GM18517 (cell line): ENCODE results near the gene TGFA.

ENCODE experiments used
- ATAC-seq: cut with Tn5 transposase; IDR thresholded peaks from one replicate; pipeline ENCODE4 v1.9.1; 2021; ENCODE audit warnings: mild to moderate bottlenecking, moderate library complexity; ENCODE audit not compliant: unreplicated experiment

Gene TGFA

DNA sequence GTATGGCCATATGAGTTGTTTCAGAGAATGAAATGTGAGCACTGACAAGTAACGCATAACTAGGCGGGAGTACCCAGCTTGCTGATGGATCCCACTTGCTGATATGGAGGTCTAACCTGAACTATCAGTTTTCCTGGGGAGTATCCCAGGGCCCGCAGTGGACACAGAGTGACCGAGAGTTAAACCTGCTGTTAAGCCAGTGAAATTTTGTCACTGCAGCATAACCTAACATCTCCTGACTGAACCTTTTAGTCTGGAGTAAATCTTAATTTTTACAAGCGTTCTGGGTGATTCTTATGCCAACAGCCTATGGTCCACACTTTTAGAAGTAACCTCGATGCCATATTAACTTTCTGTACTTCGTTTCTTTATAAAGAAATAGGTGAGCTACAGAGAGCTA lies 54.4 kb downstream of the TGFA start:
- ATAC-seq = no peak

DNA sequence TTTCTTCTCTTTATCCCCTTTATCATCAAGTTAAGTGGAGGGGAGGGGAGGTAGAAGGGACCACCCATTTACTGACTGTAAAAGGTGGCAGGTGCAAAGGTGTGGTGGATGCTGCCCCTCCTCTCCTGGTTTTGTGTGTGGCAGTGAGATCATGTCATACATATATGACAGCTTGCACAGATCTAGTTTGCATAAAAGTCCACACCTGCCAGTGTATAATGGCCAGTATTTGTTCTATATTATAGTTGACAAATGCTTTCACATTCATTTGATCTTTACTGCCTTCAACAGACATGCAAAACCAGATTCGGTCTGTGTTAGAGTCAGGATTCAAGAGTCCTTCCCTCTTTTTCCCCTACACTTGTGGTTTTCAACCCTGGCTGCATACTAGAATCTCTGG lies 55.1 kb downstream of the TGFA start:
- ATAC-seq = no peak

DNA sequence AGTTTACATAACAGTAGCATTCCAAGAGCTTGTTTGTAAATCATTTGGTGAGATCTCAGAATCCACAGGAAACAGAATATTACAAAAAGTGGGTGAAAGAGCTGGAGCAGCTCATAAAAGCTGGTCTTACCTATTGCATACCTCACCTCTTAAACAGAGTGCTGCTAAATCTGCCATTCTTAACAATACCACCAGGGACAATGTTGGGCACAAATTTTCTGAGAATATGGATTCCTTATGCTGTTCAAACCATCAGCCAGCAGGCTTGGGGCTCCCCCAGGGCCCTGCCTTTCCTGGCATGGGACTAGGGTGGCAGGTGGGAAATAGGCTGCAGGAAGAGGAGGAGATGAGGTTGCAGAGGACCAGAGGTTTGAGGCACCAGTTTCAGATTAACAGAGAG lies 55.6 kb downstream of the TGFA start:
- ATAC-seq = no peak

DNA sequence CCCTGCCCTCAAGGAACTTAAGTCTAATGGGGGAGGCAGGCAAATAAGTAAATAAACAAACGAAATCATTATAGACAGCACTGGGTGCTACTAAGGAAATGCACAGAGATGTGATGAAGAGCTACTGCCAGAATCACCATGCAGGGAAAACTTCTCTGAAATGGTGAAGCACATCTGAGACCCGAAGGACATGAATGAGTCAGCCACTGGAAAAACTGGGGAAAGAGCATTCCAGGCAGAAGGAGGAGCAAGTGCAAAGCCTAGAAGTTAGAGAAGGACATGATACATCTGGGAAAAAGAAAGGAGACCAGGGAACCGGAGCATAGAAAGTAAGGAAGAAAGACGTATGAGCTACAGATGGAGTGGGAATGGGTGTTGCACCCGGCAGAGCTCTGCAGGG lies 56.8 kb downstream of the TGFA start:
- no peak for ATAC-seq

DNA sequence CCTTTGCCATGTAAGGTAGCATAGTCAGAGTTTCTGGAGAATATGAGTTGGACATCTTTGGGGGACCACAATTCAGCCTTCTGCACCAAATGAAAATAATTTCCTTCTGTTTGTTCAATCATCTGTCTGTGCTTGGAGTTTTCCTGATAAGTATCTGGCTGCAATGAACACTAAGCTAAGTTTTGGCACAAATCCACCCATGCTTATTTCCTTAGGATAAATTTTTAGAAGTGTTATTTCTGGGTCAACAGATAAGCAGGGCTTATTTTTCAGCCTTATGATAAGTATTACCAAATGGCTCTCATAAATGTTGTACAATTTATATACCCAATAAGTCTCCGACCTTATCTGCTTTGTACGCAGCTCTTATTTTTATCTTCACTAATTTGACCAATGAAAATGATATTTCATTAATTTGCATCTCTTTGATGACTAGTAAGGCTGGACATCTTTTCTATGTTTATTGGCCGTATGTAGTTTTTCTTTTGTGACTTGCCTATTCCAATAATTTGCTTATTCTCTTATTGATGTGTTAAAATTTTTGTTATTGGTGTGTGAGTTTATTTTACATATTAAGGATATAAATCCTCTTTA lies 59.2 kb downstream of the TGFA start:
- no peak for ATAC-seq

DNA sequence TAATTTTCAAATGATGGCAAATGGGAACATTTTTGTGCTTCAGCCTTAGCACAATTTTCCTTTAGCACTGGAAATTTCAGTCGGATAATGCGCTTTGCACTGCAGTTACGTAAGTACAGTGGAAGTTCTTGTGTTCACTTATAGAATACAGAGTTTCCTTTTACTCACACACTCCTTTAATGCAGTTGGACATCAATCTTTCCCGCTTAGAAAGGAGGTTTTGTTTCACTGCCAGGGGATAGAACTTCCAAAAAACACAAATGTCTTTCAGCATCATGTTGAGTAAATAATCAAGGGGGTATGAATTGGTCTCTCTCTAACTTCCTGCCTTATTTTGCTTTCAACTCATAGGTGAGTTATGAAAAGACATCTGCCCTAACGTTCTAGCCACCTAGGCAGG lies 63.2 kb downstream of the TGFA start:
- no peak for ATAC-seq

DNA sequence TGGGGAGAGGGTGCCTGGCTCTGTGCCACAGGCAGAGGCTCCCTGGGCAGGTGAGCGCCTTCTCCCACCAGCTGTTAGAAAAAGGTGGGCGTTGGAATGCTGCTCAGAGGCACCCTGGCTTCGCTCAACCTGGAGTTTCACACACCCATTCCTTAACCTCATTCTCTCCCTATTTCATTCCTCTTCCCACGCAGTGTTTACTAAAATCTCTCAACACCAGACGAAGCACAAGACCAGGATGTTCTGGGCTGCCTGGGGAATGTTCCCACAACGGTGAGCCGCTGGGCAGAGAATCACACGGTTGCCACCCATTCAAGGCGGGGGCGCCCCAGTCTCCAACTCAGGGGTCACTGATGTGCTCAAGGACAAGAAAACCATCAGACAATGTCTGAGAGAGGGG lies 64.5 kb downstream of the TGFA start:
- no peak for ATAC-seq

DNA sequence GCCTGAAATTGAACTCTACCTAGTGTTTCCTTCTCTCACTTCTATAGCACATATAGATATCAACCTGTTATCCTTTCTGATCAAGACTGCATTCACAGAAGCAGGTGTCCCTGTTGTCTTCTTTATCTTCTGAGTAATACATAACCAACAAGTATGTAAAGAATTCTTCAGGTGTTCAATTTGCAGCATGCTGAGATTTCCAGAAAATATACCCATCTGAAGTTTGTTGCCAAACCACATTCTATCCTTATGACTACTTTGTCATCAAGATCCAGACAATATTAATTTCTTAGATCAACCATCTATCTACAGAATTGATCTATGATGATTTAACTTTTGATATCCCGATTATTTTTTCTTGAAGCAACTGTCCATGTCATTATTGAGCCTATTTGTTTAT lies 69.5 kb downstream of the TGFA start:
- ATAC-seq = no peak

DNA sequence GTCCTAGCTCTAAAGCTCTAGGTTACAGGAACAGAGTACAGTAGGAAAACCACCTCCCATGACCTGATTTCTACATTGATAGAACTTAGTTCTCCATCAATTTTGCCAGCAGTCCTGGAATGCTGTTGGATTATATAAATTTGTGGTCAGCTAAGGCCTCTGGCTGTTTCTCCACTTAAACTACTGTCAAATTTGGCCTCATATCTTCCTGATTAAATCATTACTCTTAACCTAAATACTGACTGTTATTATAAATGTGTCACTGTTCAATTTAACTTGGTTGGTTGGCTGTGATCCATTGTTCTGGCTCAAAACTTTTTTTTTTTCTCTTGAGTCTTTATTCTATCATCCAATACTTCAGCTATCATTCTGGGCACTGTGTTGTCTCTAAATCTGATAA lies 71.2 kb downstream of the TGFA start:
- no peak for ATAC-seq

DNA sequence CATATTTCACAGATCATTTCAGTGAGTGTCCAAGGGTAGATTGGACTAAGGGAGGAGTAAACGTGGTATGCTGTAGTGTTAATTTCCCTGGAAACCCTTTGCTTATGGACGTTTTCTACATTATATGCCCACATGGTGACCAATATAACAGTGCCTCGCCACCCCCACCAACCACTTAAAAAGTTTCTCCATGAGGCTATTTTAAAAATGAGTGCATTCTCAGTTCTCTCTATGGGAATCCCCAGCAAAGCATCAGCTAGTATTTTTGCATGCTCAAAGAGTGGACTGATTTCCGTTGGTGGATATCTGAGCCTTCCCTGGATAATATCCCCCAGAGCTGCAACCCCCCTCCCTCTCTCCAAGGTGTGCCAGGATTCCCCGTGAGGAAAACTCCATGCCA lies 73.2 kb downstream of the TGFA start:
- ATAC-seq = no peak

DNA sequence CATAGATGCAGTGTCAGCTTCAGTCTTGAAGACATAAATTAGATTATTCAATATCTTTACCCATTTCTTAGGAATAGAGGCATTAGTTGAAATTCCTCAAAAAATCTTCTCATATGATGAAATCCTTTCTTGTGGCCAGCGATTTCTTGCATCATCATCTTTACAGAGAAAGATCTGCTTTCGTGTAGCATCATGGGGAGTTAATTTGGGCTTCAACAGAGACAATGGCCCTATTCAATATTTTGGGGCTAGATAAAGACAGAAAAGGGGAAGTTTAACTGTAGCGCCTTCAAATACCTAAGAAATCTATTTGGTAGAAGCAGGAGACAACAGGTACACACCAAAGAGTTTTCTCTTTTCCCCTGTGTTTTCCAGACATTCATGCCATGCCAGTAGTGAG lies 73.8 kb downstream of the TGFA start:
- ATAC-seq = no peak

DNA sequence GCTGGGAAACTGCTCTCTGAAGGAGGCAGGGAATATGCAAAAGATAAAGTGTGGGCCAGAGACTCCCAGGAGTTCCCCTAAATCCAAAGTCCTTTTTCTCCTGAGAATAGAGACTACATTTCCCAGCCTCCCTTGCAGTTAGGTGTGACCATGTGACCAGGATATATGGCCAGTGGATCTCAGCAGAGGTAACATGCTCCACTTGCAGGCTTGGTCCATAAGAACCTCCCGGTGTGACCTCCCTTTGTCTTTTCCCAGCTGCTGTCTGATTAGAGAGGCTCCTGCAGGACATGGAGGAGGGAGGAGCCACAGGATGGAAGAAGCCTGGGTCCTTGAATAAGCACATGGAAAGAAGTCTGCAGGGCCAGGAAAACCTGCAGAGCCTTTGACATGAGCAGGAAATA lies 76.2 kb downstream of the TGFA start:
- no peak for ATAC-seq

DNA sequence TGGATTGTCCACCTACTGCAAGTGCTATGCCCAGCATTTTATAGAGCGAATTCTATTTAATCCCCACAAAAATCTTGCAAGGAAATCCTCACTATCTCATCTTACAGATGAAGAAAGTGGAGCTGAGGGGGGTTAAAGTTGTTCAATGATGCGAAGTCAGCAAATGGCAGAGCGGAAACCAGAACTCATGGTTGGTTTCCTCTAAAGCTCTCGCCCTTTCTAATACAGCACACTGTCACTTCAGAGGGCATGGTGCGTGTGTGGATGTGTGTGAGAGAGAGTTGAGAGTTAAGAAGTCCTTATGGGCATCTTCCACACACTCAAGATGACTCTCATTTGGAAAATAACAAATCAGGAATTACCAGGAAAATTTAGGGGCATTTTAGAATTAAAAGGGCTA lies 78.4 kb downstream of the TGFA start:
- ATAC-seq = no peak

DNA sequence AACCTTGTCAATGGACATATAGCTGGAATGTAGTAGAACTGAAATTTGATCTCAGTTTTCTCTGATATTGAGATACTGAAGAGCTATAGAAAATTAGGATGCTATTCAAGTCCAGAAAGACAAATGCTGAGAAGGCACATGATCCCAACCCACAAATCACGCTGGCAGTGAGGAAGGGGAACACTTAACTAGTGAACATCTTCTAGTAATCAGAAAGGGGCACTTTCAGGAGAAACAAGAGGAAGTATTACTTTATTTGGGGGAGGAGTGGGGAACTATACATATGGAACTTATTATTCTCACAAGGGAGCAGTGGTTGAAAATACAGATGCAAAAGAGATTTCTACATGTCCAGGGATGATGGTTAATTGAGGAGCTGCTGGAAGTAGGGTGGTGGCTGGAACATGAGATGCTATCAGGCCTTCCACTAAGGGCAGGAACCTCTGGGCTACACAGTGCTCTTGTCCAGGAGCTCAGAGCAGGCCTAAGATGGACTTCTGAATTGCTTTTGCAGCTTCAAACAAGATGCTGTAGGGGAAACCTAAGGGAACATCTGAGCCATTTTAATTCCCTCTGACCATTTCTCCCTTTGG lies 79.3 kb downstream of the TGFA start:
- no peak for ATAC-seq

DNA sequence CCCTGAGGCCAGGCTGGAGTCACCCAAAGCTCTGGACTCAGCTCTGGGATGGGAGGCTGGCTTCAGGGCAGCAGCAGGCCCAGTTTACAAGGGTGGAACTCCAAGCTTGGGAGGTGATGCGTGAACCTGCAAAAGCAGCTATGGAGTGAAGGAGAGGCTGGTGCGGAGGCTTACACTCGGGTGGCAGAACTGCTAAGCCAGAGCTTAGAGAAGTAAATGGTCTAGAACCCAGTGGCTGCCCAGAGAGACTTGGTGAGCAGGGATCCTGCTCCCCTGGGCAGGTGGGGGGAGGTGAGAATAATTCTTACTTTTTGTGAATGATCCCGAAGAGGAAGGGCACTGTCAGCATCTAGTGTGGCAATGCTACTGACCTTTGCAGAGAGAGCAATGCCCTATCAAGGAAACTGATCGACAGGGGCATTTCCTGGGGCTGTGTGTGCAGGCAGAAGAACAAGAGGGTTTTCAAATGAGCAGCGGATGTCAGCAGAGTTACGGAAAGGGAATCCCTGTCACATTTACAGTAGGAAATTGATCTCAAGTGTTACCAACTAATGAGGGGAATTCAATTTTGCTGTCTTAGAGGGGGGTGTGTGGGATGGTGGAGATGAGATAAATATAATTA lies 80.4 kb downstream of the TGFA start:
- no peak for ATAC-seq

DNA sequence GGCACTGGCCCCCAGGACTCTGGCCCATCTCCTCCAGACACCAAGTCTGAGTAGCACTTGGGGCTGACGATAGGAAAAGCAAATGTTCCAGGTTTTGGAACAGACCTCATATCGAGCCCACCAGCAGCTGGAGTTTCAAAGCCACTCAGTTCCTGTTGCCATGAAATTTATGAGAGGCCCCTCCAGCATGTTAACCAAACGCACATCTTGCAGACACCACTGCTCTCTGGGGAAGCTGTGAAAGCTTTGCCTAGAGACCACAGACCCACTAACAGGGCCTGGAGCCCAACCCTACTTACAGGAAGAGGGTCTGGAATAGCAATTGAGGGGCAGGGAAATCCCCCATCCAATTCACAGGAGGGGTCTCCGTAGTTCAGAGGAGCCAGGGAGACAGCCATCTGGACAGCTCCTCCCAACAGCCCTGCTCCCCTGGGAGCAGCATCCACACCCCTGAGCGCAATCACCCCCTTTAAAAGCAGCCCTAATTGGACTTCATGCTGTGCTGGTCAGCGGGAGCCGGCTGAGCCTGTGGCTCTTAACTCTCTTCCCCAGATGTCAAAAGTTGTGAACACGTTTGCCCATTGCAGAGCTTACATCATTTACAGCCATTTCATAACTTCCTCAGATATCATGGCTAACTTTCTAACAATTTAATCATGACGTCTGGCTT lies 81.3 kb downstream of the TGFA start:
- ATAC-seq = no peak

DNA sequence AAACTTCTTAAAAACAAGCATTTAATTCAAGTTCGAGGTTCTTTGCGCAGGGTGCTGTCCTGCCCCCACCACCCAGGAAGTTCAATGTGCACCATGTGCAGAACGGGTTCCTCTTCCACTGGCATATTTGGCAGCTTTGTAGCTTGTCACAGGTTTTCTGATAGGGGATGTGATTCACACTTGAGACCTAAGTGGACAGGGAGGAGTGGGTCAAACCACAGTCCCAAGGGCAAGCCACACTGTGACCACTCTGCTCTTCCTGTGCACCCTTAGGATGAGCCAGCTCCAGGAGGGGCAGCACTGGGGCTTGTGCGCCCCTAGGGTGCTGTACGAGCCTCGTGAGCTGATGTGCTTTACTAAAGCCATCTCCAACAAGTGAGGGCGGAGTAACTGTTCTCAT lies 82.5 kb downstream of the TGFA start:
- ATAC-seq = no peak

DNA sequence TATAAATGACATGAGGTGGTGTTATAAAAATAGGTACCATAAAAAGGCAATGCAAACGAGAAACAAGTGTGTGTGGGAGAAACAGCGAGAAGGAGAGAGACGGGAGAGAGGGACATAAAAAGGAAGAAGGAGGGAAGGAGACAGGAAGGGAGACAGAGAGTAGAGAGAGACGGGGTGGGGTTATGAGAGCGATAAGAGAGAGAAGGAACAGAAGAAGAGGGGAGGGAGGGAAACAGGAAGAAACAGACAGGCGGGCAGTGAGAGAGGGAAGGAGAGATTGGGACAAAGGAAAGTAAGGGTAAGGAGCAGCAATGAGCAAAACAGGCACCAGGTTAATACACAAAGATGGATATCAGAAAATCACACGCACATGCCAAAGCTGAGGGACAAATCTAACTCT lies 83.7 kb downstream of the TGFA start:
- ATAC-seq = no peak

DNA sequence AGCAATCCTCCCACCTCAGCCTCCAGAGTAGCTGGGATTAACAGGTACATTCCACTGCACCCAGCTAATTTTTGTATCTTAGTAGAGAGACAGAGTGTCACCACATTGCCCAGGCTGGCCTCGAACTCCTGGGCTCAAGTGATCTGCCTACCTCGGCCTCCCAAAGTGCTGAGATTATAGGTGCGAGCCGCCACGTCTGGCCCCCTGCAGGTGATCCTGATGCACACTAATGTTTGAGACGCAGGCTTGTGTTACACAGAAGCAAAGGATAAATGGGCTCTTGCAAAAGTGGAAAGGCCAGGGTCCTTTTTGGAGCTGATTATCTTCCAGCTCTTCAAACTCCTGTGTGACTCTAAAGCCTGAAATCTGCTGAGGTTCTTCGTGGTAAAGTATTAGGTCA lies 84.2 kb downstream of the TGFA start:
- no peak for ATAC-seq

DNA sequence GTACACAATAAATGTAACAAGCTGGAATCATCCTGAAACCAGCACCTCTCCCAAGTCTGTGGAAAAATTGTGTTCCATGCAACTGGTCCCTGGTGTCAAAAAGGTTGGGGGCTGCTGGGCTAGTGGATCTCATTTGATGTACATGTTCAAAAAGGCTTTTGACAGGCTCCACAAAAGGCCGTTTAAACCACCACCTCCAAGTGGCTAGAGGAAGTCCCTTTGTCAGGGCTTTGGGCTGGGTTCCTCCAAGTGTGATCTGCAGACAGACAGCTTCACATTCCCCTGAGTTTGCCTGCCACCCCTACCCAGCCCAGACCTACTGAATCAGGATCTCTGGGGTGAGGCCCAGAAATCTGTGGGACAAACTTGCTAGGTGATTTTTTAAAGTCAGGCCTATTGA lies 84.7 kb downstream of the TGFA start:
- ATAC-seq = no peak

DNA sequence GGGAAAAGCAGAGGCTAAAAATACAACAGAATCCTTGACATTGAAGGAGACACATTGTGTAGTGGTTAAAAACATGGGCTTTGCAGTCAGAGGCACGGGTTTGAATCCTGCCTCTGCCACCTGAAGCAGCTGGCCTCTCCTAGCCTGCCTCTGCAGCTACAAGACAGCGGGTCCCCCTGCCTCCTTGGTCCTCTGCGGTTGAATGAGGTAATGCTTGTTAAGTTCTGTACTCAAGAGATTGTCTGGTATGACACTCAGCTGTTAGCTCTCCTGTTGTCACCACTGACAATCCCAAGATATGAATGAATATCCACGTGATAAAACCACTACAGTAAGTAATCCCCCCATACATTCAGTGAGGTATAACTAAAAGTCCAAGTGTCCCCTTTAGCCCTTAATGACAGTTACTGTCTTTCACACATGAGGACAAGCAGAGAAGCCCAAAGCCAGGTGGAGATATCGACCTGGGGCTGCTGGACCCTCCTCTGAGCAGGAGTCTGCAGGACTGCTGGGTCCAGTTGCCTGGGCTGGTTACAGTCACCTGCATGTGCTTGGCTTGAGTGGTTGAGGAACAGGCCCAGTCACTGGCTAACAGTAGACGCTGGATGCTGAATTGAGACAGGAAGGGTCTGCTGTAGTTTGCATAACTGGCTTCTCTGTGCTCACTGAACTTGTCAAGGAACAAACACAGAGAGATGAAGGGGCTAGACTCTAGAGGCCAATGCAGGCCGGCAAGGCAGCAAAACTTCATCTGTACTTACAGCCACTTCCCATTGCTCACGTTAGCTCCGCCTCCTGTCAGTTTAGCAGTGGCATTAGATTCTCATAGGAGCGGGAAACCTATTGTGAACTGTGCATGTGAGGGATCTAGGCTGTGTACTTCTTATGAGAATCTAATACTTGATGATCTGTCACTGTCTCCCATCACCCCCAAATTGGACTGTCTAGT lies 85.5 kb downstream of the TGFA start:
- no peak for ATAC-seq
